AG08395 (cell line): ENCODE results near the gene HERC2.

ENCODE experiments used
- DNase-seq: peaks from one replicate; pipeline ENCODE4 v3.0.0; 2012; ENCODE audit warnings: mixed read lengths, low spot score

Gene HERC2

DNA sequence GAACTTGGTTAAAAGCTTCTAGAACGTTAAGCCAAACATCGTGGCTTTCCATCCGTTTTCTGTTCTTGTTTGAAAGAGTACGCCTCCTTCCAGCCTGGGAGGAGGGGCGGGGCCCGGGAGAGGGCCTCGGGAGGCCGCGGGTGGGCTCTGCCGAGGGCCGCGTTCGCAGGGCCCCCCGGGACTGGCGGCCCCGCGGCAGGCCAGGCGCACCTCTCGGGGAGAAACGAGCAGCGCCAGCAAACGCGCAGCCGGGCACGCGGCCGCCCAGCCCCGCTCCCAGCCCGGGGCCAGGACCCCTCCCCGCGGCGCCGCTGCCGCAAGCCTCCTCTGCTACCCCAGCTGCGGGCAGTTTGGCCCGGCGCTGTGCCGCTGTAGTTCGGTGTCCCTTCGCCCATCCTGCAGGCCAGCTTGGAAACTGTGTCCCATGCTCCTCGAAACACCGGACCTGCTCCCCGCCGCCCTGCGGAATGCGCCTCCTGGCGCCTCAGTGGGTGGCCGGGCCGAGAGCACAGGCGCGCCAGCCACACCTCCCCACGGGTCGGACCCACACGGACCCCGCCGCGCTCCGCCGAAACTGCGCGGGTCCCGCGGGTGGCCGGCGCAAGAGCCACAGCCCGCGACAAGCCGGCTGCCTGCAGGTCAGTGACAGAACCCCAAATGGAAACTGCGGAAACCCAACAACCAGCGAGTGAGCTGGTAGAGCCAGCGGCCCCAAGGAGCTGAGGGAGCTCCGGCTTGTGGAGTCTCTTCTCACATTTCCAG lies 225.1 kb downstream of the HERC2 start:
- DNase-seq: no peak

DNA sequence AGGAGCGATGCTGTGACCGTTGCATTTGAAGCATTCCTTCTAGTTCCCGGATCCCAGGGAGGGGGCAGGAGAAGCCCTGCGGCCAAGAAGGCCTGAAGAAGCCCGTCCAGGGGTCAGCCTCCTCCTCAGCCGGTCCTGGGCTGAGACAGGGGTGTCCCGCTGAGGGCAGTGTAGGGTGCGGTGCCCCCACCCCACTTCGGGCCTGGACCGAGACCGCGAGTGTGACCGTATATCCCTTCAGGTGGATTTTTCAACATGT lies 225.6 kb downstream of the HERC2 start:
- no peak for DNase-seq

DNA sequence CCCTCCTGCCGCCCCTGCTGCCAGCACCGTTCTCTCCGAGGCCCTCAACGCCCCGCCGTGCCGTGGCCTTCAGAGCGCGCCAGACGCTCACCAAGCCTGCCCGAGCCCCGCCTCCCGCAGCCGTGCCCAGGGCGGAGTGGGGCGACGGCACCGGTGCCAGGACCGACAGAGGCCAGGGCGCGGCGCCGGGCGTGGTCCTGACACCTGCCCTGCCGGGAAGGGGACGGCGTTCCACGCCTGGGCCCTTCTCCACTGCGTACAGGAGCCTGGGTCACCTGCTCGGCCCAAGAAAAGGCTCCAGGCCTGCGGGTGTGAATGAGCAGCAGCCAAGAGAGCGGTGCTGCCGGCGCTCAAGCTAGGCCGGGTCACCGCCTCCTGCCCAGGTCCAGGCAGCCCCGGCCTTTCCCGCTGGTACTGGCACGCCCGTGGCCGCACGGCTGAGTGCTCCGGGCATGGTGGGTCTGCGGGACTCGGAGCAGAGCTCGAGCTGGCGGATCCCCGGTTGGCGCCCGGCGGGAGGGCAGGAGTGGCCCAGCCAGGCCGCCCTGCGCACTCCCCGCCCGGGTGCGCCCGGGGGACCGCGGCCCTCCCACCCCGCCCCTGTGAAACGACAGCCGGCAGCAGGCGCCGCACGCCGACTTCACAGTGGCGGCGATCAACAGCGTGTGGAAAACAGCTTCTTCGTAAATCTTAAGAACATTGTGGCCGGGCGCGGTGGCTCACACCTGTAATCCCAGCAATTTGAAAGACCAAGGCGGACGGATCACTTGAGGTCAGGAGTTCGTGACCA lies 227.1 kb downstream of the HERC2 start:
- no peak for DNase-seq

DNA sequence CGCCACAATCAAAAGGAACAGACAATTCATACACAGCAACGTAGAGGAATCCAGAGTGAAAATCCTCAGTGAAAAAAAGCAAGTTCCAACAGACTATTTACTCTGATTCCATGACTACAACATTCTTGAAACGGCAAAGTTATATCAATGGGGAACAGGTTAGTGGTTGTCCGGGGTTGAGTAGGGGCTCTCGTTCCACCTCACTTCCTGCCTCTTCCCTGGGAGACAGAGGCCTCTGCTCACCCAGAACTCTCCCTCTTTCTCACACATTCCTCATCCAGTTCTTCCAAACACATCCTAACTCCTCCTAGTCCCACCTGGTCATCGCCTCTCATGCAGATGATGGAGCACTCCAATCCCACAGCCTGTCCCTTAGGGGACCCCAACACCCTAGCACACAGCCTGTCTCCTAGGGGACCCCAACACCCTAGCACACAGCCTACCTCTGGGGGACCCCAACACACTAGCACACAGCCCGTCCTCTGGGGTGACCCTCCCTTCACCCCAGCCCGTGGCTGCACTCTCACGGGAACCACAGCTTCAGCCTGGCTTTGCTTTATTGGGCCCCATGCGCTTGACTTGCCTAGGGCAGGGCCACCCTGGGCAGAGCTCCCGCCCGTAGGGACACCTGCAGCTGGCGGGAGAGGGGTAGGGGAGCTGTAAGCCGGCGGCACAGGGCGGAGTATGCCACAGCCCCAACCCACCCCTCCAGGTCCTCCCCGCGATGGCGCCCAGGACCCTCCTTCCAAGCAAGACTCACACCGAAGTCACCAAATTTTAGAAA lies 228.0 kb downstream of the HERC2 start:
- DNase-seq: no peak

DNA sequence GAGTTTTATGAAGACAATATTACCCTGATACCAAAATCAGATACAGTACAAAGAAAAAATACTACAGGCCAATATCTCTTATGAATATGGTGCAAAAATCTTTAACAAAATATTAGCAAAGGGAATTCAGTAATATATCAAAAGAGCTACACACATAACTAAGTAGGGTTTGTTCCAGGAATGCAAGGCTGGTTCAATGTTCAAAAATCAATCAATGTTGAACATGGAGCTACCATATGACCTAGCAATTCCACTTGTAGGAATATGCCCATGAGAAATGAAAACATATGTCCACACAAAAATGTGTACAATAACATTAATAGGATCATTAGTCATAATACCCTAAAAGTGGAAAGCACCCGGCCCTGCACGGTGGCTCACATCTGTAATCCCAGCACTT lies 230.7 kb downstream of the HERC2 start:
- DNase-seq: no peak

DNA sequence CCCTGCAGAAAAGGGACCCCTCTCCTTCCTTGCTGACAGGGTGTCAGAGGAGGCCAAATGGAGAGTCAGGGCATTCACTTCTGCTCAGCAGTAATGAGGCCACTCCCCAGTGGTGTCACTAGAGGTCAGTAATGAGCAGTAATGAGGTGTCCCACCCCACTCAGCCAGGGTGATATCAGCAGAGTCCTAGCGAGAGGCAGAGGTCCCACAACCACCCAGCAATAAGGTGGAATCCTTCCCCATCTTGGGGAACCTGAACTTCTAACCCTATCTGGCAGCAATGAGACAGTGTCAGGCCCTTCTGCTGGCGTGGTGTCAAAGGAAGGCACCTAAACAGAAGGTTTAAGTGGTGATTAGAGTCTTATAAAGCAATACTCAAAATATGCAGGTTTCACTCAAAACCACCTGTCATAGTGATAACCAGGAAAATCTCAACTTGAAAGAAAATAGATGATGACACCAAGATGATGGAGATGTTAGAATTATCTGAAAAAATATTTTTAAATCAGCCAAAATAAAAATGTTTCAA lies 235.7 kb downstream of the HERC2 start:
- DNase-seq: peak; percentile 79

DNA sequence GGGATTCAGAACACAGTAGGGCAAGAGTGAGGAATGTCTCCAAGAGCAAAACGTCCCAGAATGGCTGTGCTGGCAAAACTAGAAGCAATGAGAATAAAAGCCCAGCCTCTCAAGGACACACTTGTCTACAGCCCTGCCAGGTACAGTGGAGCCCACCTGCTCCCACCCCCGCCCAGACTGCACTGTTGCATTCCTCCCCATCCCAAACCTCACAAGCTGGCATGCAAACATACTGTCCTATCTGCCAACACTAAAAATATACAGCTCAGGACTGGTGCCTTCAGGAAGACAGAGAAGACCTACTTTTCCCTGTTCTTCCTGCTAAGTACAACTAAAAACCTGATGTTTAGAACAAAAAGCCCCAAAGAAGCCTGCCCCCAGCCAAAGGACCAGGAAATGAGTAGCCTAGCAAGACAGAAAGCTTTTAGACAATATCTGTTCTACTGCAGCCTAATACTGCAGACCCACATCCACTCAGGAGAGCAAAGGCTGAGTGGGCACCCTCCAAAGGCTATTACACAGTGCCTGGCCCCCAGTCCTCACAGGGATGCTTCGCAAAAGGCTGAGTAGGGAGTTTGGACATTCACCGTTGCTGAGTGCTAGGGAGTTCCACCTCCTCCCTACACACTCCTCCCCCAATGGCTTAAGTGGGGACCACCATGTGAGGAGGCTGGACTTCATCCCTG lies 236.3 kb downstream of the HERC2 start:
- DNase-seq: no peak

DNA sequence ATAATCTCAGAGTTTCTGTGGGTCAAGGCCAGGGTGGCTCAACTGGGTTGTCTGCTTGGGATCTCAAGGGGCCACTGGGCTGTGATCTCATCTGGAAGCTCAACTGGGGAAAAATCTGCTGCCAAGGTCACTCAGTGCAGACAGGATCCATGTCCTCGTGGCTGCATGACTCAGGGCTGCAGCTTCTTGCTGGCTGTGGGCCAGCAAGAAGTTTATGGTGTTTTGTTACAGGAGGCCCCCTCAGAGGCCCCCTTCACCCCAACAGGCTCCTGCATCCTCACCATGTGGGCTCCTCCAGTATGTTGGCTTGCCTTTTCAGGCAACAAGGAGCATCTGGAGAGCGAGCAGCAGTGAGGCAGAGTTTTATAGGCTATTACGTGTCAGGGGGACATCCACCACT lies 237.4 kb downstream of the HERC2 start:
- no peak for DNase-seq

DNA sequence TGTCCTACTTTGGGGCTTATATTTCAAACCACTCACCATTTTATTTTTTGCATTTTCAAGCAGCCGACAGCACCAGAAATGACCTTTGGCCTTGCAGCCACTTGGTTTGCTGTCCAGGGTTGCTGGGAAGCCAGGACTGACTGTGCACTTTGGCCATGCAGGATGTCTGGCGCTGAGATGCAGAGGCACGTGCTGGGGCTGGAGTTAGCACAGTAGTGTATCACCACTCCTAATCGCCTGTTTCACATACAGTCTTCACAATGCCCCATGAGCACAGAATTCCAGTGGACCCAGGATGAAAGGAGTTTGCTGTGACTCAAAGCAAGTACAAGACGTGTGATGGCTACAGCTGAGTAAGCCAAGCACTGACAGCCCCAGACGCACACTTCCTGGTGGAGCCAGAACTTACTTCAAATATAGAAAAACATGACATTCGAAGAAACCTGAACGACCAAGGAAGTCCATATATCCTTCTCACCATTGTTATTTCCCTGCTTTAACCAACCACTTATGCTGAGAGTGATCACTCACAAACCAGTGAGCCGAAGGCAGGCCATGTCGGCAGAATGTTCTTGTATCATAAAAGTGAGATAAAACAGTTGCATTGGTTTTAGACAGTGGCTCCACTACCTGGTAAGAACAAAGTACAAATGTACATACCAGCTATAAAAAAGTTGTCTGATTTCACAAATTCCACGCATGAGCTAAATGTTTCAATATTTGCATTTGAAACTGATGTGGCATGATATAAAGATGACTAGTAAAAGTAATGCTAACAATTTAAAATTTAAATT lies 238.9 kb downstream of the HERC2 start:
- no peak for DNase-seq

DNA sequence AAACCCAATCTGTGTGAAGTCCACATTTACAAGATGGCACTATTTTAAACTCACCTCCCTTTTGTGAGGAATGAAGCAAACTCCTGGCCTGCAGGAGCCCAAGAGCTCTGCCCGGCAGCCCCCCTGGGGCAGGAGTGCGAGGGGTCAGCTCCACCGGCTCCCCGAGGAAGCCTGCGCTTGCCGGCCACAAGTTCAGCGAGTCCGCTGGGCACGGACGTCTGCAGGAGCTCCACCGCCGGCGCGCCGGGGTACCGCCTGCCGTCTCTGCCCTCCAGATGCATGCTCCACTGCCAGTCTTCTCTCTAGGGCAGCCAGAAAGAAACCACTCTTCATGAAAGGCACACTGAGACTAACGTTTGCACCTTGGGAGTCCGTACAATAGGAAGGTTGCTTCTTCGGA lies 240.4 kb downstream of the HERC2 start:
- no peak for DNase-seq

DNA sequence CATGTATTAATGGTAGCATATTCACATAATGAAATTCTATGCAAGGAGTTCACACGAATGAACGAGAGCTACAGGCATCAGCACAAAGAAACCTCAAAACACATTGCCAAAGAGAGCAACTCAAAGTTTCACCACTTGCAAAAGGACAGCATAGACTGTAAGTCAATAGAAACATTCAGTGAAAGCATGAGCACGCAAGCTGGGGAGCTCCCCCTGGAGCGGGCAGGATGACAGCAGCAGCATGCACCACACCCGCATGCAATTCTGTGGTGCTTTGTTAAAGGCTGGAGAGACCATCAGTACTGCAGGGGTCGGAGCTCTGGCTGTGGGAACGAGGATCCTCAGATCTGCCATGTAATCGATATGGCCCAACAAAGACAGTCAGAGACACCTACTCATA lies 241.6 kb downstream of the HERC2 start:
- no peak for DNase-seq

DNA sequence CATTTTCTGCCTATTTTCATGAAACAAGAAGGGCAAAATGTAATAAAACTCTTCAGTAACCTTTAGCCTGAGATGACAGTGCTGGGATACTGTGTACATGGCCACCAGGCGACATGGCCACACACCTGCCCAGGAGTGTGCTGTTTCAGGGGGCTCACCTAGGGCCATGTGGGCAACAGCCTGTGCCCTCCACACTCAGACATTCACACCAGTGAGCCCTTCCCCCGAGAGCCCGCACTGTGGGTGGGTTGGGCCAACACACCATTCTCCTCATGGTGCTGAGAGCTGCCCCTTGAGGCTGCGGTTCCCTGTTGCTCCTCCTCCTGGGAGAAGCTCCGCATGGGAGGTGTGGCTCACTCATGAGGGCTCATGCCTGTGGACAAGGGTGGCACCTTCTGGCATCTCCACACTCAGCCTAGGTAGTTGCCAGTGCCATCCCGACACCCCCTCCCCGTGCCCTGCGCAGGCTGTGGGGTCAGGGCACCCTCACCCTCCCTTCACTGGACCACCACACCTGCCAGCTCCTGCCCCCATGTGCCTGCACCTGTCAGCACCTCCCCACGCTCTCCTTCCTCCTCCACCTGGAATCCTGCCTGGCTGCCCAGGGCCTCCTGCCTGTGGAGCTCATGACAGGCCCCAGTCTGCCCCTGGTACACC lies 242.5 kb downstream of the HERC2 start:
- DNase-seq: no peak

DNA sequence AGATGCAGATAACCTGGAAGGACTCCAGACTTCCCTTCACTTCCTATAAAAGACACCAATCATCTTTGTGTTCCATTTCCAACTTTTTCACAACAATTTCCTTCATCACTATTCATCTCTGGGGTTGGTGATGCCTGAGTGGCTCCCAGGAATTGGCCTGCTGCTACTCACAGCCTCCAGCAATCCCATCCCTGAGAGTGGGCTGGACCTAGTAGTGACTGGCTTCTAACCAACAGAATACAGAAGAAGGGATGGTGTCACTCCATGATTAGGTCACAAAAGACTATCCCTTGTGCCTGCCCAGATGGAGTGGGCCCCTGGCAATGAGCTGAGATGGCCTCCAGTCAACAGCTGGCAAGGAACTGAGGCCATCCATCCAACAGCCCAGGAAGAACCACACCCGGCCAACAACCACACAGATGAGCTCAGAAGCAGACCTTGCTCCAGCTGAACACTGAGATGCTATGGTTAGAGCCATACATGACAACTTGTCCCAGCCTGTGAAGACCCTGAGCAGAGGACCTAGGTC lies 243.7 kb downstream of the HERC2 start:
- DNase-seq: no peak

DNA sequence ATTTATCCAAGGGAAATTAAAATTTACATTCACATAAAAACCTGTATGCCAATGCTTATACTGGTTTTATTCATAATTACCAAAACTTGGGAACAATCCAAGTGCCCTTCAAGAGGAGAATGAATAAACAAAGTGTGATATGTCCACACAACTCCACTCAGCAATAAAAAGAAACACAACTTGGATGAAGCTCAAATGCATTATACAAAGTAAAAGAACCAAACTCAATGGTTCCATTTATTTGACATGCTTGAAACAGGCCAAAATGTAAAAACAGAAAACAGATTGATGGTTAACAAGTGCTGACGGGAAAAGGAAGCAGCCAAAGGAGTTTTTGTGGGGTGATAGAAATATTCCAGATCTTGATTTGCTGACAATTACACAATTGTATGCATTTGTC lies 246.4 kb downstream of the HERC2 start:
- no peak for DNase-seq

DNA sequence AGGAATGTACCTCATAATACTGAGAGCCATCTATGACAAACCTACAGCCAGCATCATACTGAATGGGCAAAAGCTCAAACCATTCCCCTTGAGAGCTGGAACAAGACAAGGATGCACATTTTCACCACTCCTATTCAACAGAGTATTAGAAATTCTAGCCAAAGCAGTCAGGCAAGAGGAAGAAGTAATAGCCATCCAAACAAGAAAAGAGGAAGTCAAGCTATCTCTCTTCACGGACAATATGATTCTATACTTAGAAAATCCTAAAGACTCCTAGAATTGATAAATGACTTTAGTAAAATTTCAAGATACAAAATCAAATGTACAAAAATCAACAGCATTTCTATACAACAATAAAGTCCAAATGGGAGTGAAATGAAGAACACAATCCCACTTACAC lies 253.0 kb downstream of the HERC2 start:
- DNase-seq: no peak

DNA sequence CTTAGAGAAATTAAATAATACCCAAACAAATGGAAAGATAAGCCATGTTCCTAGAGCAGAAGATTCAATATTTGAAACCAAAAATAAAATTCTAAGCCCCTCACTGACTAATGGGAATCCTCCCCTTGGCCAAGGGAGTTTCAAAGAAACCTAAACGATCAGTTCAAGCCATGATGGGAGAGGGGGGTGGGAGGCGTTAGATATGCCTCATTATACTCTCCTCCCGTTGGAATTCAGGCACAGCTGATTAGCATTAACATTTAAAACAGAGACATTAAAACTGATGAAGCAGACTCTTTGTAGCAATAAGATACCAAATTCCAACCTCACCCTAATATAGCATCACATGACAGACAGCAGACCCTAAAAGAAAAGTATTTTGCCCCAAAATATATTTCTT lies 255.7 kb downstream of the HERC2 start:
- no peak for DNase-seq
